ENCODE measurements around the gene CRYGS.
"Not testable (repeated sequence)": the region's sequence is repeated elsewhere in the genome, so short reads cannot be mapped to it uniquely, and the experiment has no call there.

GRCh38 chr3:186569361-186569760 is 25.2 kb upstream of the CRYGS start:
- TF ChIP-seq CTCF, POLR2A (IDR thresholded peaks at IDR 0.05): not testable (repeated sequence)
